Measurements from ENCODE around the gene ANK2. TPM values are rescaled to one million over a fixed set of nuclear protein-coding genes. Genes with fewer than 3 reads are reported as not detected.

The ANK2 gene
- total RNA-seq, 1 donor from 2014 or later = 4.5 TPM

- DNase-seq (no peak), ATAC-seq (ENCODE audit: low read depth) (no peak)
- POLR2A ChIA-PET = no interaction called here
- Mint-ChIP-seq H3K36me3 (ENCODE audit: low read depth) (no peaks in the 10 kb centered on the region), H3K4me3 (peak overlapping the region; percentile 67), H3K27ac (peak overlapping the region; percentile 2), H3K27me3 (no peaks in the 10 kb centered on the region), H3K9me3 (no peaks in the 10 kb centered on the region), H3K4me1 (peaks cover 2% of the 10 kb centered on the region)
- TF ChIP-seq CTCF (IDR thresholded peaks at IDR 0.05) = no peak
- CTCF ChIA-PET = no interaction called here
- intact Hi-C loops (cut with micrococcal nuclease) = no loop called here
Observed at GRCh38 chr4:113146876-113147358, 97.5 kb downstream of the ANK2 start.

GRCh38 chr4:113147498-113148111, 98.2 kb downstream of the ANK2 start:
- CTCF ChIA-PET = no interaction called here
- no peaks in the 10 kb centered on the region for H3K36me3 Mint-ChIP-seq (ENCODE audit: low read depth)
- DNase-seq (no peak), ATAC-seq (ENCODE audit: low read depth) (no peak)
- H3K27ac Mint-ChIP-seq = no peak overlapping the region
- POLR2A ChIA-PET = no interaction called here
- intact Hi-C loops (cut with micrococcal nuclease) = no loop called here
- no peak overlapping the region for H3K4me3 Mint-ChIP-seq
- TF ChIP-seq CTCF (IDR thresholded peaks at IDR 0.05) = no peak
- no peaks in the 10 kb centered on the region for H3K9me3 Mint-ChIP-seq
- no peaks in the 10 kb centered on the region for H3K27me3 Mint-ChIP-seq
- peaks cover 2% of the 10 kb centered on the region for H3K4me1 Mint-ChIP-seq

- DNase-seq (no peak), ATAC-seq (ENCODE audit: low read depth) (no peak)
- POLR2A ChIA-PET = no interaction called here
- CTCF ChIA-PET = no interaction called here
- Mint-ChIP-seq H3K4me3 (no peak overlapping the region), H3K27me3 (no peaks in the 10 kb centered on the region), H3K4me1 (peaks cover 2% of the 10 kb centered on the region), H3K27ac (no peak overlapping the region), H3K9me3 (no peaks in the 10 kb centered on the region), H3K36me3 (ENCODE audit: low read depth) (no peaks in the 10 kb centered on the region)
- intact Hi-C loops (cut with micrococcal nuclease) = no loop called here
- TF ChIP-seq CTCF (IDR thresholded peaks at IDR 0.05) = no peak
Observed at GRCh38 chr4:113148925-113149324, 99.5 kb downstream of the ANK2 start.

GRCh38 chr4:113153529-113154101, 104.2 kb downstream of the ANK2 start:
- Mint-ChIP-seq H3K36me3 (ENCODE audit: low read depth) (no peaks in the 10 kb centered on the region), H3K9me3 (no peaks in the 10 kb centered on the region), H3K27me3 (no peaks in the 10 kb centered on the region), H3K27ac (no peak overlapping the region), H3K4me3 (no peak overlapping the region), H3K4me1 (no peaks in the 10 kb centered on the region)
- POLR2A ChIA-PET = no interaction called here
- ATAC-seq (ENCODE audit: low read depth) = no peak
- CTCF ChIA-PET = no interaction called here
- intact Hi-C loops (cut with micrococcal nuclease) = no loop called here
- no peak for TF ChIP-seq CTCF (IDR thresholded peaks at IDR 0.05)
- DNase-seq = no peak

GRCh38 chr4:113154281-113154680, 104.8 kb downstream of the ANK2 start:
- DNase-seq (no peak), ATAC-seq (ENCODE audit: low read depth) (no peak)
- H3K4me3 Mint-ChIP-seq = no peak overlapping the region
- ChIA-PET POLR2A (no interaction called here), CTCF (no interaction called here)
- no peak overlapping the region for H3K27ac Mint-ChIP-seq
- H3K9me3 Mint-ChIP-seq = no peaks in the 10 kb centered on the region
- no peaks in the 10 kb centered on the region for H3K36me3 Mint-ChIP-seq (ENCODE audit: low read depth)
- H3K4me1 Mint-ChIP-seq = no peaks in the 10 kb centered on the region
- intact Hi-C loops (cut with micrococcal nuclease) = no loop called here
- no peaks in the 10 kb centered on the region for H3K27me3 Mint-ChIP-seq
- TF ChIP-seq CTCF (IDR thresholded peaks at IDR 0.05) = no peak
